GM12801 (cell line): ENCODE measurements around the gene PIK3CB.

Source experiments
- TF ChIP-seq, protein P1 (sequence below): IDR thresholded peaks from one replicate; pipeline ENCODE4 v1.5.1; 2011; ENCODE audit warnings: control low read depth; ENCODE audit not compliant: insufficient read length; ENCODE audit errors: extremely low read depth

Gene PIK3CB

DNA sequence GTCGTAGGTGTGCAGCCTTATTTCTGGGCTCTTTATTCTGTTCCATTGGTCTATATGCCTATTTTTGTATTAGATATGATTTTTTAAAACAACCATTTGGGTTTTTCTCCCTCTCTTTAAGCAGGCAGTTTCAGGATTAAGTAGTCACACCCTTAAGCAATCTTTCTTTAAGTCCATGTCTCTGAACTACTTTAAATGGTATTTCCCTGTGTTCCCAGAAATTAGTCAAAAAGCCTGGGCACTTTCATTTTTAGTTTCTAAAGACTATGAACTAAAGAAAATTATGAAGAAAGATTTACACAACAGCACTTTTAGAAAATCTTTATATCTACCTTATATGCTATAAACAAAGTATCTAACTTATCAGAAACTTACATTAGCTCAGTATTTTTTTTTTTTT is 115.9 kb downstream of the PIK3CB start:
- TF ChIP-seq, protein P1, sequence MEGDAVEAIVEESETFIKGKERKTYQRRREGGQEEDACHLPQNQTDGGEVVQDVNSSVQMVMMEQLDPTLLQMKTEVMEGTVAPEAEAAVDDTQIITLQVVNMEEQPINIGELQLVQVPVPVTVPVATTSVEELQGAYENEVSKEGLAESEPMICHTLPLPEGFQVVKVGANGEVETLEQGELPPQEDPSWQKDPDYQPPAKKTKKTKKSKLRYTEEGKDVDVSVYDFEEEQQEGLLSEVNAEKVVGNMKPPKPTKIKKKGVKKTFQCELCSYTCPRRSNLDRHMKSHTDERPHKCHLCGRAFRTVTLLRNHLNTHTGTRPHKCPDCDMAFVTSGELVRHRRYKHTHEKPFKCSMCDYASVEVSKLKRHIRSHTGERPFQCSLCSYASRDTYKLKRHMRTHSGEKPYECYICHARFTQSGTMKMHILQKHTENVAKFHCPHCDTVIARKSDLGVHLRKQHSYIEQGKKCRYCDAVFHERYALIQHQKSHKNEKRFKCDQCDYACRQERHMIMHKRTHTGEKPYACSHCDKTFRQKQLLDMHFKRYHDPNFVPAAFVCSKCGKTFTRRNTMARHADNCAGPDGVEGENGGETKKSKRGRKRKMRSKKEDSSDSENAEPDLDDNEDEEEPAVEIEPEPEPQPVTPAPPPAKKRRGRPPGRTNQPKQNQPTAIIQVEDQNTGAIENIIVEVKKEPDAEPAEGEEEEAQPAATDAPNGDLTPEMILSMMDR, result no peak

DNA sequence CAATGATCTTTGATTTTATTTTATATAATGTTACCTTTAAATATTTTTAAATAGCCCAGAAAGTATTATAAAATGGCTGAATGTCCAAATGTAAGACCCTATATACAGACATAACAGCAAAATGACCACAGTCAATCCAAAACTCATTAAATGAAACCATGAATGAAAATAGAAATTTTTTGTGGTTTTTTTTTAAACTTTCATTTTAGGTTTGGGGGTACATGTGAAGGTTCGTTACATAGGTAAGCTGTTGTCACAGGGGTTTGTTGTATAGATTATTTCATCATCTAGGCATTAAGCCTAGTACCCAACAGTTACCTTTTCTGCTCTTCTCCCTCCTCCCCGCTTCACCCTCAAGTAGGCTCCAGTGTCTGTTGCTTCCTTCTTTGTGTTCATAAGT is 117.4 kb downstream of the PIK3CB start:
- TF ChIP-seq, protein P1, result no peak

DNA sequence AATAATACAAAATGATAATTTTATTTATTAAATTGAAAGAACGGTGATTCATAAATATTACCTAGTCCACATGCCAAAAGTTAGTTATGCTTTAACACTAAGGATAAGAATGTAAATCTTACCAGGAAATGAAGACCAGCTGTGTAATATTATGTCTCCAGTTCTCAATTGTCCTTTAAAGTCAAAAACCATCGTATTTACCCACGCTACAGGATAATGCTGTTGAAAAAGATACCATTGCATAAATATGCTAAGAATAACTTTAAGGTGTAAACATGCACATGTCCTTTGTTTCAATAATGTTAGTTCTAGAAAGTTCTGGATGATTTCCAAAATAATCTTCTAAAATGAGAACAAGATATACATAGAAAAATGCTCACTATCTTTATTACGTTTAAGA is 122.6 kb downstream of the PIK3CB start:
- TF ChIP-seq, protein P1, result no peak

DNA sequence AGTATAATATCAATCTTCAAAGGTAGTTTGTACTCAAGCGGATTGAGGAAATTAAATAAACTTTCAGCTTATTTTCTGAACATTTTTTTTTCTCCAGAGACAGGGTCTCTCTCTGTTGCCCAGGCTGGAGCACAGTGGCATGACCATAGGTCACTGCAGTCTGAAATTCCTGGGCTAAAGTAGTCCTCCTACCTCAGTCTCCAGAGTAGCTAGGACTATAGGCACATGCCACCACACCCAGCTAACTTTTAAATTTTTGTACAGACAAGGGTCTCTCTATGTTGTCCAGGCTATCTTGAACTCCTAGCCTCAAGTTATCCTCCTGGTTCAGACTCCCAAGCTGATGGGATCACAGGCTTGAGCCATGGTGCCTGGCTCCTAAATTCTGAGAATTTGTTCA is 129.1 kb downstream of the PIK3CB start:
- TF ChIP-seq, protein P1, result no peak

DNA sequence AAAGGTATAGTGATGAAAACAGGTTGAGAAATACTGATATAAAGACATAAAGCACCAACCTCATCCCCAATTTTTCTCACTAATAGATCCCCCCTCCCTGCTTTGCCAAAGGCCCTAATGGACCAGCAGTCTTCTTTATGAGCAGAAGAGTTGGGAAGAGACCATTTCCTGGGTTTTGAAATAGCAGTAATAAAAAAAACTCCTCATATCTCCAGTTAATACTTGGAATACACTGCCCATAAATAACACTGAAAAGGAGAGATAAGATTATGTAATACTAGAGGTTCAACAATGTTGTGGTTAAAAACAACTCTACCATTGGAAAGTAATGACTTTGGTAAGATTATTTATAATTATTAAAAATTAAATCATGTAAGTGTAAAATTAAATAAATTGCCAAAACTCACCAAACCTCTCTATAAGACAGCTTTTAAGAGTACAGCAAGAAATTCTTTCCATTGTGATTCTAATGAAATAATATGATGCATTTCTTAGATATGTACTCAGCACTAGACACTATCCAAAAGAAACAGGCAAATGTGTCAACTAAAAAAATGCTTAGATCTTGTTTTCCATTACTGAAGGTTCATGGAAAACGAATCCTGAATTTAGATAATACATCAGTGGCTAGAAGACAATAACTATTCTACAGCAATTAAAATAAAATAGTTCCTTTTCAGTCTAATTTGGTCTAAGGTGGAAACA is 137.9 kb downstream of the PIK3CB start:
- TF ChIP-seq, protein P1, result no peak

DNA sequence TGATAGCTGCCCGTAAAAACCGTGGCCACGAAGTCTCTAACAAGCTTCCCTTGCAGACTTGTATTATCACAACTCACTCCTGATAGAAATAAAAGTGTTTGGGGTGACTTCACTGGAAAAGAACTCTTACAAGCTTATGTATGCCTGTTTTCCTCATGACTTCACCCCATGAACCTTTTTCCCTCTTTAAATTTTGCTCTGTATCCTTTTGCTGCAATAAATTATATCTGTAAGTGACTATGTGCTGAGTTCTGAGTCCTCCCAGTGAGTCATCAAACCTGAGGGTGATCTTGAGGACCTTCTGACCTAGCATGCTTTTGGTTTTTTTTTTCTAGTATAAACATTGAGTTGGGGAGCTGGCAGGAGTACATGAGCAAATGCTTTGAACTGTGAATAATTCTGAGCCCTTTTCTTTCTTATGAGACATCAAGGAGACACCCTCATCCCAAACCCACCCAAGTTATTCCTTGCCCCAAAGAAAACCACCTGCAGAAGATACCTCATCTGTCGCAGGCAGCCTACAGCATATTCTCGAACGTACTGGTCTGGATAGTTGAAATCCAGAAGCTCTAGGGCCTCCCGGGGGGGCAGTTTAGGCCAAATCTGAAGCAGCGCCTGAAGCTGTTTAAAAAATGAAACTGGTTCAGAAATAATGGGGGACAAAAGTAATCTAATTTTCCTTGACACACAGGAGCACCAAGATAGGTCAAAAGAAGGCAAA is 140.3 kb downstream of the PIK3CB start:
- TF ChIP-seq, protein P1, result no peak

DNA sequence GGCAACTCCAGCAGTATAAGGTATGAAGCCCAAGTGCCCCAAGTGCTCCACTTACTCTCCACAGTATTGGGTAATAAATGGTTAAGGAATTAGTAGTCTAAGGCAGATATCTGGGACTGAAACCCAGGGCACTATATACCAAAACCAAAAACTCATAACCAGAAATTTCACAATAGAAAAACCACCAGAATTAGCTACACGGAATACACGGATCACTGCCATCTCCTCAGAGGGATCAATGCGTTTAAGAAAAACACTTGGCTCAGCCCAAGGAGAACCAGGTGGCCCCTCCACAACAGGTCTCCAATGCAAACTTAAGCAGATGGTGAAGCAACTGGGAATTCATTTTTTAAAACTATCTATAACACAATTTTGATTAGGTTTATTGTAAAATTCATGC is 142.6 kb downstream of the PIK3CB start:
- TF ChIP-seq, protein P1, result no peak
